ENCODE measurements around the gene CREBZF.

GRCh38 chr11:85710917-85711316 lies 46.0 kb upstream of the CREBZF start:
- TF ChIP-seq CTCF (conservative IDR thresholded peaks at IDR 0.05) = no peak
- TF ChIP-seq EZH2 (IDR thresholded peaks at IDR 0.05; ENCODE audit: low read depth) = no peak
